ENCODE data around the gene PIH1D1.

Gene PIH1D1

GRCh38 chr19:49434907-49435583, 16.6 kb downstream of the PIH1D1 start:
- peak; percentile 28 for DNase-seq (ENCODE audit: low read depth)

DNA sequence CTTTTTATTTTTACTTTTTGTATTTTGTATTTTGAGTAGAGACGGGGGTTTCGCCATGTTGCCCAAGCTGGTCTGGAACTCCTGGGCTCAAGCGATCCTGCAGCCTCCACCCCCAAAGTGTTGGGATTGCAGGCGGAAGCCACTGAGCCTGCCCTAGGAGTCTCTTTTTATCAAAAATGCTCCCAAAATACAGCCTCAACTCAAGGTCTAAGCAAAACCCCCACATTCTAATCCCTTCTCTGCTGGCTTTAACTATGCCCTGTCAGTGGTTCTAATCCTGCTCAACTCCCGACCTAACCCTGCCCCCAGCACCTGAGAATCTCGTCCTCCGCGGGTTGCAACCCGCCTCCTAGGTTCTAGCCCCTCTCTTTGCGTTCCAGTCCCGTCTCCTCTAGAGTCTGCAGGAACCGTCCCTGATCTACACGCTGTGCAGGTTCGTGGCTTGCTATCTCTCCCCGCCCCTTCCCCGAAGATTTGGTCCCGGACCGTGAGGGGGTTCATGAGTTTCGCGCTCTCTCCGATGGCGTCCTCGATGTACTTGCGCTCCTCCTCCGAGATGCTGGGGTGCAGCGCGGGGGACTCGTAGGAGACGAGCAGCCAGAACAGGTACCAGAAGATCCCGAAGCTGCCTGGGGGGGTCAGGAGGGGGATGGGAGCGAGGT, 18.2 kb downstream of the PIH1D1 start:
- DNase-seq (ENCODE audit: low read depth): no peak

- DNase-seq (ENCODE audit: low read depth): no peak
Observed at GRCh38 chr19:49432141-49433073, 19.2 kb downstream of the PIH1D1 start.

DNA sequence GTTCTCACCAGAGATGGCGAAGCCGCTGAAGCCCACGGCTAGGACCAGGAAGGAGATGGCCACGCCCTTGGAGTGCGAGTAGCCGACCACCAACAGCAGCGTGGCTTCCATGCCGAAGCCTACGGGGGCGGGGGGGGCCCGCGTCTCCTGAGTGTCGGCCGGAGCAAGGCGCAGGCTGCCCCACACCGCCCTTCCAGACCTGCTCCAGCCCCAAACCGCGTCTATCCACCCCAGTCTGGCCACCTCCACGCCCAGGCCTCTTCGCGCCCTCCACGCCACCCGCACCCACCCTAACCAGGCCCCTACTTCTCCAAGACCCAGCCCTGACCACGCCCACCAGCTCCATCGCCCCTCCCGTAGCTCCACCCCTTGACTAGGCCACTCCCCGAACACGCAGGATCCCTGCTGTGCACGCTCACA, 20.3 kb downstream of the PIH1D1 start:
- DNase-seq (ENCODE audit: low read depth): no peak

DNA sequence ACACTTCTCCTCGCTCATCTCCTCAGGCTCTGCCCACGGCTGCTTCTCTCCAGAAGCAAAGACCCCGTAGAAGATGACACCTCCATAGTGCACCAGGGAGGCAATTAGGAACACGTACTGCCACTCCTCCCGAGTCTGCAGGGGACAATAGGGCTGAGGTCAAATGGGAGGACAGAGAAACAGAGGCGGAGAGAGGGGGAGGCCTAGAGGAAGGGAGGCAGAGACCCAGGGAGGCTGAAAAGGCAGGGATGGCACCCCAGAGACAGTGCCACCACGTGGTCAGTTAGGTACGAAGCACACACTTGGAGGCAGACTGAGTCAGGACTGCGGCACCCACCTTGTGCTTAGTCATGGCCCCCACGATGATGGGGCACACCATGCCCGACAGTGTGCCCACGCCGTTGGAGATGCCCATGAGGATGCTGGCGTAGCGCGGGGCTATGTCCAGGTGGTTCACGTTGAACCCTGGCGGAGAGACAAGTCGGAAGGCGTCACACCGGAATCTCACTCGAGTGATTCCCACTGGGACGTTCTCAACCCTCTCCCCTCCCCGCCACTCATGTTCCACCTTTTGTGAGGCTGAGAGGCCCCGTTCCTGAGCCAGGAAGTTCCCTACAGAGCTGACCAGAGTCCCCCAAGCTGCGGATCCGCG, 20.8 kb downstream of the PIH1D1 start:
- peak; percentile 18 for DNase-seq (ENCODE audit: low read depth)

GRCh38 chr19:49430172-49430677, 21.4 kb downstream of the PIH1D1 start:
- no peak for DNase-seq (ENCODE audit: low read depth)

GRCh38 chr19:49428547-49429451, 22.8 kb downstream of the PIH1D1 start:
- DNase-seq (ENCODE audit: low read depth): no peak

DNA sequence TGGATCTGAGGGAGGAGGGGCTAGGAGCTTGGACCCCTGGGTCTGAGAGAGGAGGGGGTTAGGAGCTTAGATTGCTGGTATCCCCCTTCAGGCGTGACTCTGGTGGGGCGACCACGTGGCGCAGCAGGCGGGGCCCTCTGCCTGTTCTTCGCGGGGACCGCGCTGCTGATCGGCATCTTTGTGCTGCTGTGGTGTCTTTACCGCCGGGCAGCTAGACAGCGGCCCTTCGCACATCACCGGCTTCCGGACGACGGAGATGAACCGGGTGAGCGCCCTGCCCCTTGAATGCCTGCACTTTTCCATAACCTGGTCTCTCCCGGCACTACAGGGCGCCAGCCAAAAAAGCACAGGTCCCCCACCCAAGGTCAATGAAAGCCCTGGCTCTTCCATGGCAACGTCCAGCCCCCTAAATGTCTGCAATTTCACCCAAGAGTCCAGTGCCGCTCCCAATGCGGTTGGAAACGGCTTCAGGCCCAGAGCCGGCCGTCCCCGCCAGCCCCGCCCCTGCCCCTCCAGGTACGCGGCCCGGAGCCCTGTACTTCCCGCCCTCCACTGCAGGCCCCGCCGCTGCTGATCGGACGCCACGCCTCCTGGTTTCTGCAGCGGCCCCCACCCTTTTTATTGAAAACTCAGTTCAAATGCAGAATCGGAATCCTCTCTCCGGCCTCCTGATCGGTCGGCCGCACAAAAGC, 23.6 kb downstream of the PIH1D1 start:
- peak; percentile 17 for DNase-seq (ENCODE audit: low read depth)

DNA sequence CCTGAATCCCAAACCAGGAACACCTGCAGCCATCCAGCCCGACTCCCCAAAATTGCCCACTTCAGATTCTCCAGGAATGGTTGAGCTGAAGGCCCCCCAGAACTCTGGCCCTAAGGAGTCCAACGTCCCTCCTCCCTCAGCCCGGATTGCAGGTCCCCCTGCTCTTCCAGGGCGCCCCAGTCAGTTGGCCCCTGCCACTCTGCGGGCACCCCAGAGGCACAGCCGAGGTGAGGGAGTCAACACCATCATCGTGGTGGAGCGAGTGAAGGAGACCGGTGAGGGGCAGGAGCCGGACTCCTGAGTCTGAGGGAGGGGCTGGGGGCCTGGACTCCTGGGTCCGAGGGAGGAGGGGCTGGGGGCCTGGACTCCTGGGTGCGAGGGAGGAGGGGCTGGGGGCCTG, 24.3 kb downstream of the PIH1D1 start:
- DNase-seq (ENCODE audit: low read depth): no peak

GRCh38 chr19:49425922-49426592, 25.6 kb downstream of the PIH1D1 start:
- DNase-seq (ENCODE audit: low read depth): no peak

DNA sequence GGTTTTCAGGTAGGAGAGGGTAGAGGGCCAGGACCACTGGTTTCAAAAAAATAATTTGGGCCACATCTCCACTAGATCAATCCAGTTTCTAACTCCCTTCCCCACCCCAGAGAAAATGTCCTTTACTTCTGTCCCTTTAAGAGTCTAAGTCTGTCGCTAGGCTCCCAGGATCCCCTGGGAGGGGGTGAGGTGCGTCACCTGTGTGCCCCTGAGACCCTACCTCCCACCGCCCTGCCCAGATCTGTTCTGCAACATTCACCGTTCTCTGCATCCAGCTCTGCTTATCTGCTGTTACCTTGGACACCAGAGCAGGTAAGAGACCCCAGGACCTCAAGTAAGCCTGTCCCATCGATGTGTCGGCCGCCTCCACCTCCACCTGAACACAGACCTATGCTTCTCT, 26.4 kb downstream of the PIH1D1 start, which contains the start of gene GFY:
TSS of gene GFY (plus strand) at position 211 of the 400 bp plus-strand sequence. CDS start 1,043 bp downstream, outside the sequence.
- no peak for DNase-seq (ENCODE audit: low read depth)

DNA sequence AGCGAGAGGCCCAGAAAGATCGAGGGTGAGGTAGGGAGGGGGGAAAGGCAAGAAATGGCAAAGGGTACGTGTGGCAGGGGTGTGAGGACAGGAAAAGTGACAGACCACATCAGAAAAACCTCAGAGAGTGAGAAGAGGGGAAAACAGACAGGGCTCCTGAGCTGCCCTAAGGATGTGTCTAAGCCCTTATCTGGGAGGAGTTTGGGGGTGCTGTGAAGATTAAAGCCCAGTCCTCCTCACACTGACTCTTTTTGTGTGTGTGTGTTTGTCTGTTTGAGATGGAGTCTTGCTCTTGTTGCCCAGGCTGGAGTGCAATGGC, 27.7 kb downstream of the PIH1D1 start:
- no peak for DNase-seq (ENCODE audit: low read depth)

DNA sequence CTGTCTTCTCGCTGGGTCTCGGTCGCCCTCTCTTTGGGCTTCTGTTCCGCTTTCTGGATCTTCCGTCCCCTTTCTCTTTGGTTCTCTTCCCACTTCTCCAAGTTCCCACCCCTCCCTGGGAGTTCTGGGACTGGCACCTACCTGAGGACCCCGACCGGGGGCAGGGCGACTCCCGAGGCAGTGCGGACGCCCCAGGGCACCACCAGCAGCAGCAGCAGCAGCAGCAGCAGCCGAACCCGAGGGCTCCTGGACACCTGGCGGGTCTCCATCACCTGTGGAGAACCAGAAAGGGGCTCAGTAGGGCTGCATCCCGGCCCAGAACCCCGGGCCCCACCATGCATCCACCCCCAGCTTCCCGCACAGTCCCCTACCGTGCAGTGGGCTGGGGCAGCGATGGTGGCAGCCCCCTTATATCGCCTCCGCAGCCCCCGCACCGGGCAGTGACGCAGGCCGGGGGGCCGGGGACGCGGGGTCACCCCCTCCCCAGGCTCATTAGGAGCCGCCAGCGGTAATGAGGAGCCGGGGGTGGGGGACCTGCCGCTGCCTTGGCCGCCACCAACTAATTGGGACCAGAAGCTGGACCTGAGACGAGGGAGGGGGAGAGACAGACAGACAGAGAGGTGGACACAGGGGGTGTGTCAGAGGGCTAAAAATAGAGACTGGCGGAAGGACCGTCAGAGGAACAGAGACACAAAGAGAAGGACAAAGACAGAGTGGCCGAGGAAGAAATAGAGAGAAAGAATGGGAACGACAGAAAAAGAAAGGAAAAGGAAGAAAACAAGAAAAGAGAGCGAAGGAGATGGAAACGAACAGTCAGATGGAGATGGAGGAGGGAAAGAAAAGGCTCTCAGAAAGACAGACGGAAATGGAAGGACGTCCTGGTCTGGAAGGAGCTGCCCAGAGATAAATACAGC, 28.3 kb downstream of the PIH1D1 start, which contains the start of gene PTH2:
TSS of gene PTH2 (minus strand) at position 371 of the 914 bp plus-strand sequence. CDS start at position 269, 102 bp downstream.
- no peak for DNase-seq (ENCODE audit: low read depth)

GRCh38 chr19:49422407-49423070, 29.1 kb downstream of the PIH1D1 start:
- peak; percentile 29 for DNase-seq (ENCODE audit: low read depth)

GRCh38 chr19:49421878-49422202, 29.8 kb downstream of the PIH1D1 start:
- DNase-seq (ENCODE audit: low read depth): no peak

DNA sequence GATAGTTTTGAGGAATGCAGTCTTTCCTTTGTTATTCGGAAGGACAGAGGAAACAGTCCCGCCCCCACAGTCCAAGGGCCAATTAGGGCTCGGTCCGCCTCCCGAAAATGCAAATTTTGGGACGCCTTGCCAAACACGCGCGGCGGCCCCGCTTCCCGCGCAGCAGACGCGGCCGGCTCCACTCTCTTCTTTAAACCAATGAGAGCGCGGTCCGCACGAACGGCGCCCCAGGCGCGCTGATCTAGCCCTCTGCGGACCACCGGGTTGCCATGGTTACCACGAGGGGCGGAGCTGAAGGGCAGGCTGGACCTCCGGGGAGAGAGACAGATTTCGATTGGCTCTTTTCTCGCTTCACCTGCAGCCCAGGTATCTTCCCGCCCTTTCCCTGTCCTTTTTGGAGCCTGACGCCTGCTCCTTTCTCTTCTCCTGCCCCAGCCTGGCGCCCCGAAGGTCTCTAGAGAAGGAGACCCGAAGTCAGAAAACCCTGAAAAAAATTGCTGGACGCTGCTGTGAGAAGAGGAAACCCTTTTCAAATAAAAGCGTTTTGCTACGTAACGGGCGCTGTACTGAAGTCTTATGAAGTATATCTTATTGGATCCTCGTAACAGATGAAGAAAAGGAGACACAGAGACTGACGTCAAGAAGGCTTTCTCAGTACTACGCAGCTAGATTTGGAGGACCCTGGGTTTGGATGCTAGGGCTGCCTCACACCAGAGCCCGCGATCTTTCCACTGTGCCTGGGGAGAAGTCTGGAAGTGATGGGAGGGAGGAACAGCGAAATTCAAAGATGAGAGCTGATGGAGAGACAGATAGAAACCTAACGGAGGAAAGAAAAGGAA, 30.4 kb downstream of the PIH1D1 start:
- peak; percentile 74 for DNase-seq (ENCODE audit: low read depth)

DNA sequence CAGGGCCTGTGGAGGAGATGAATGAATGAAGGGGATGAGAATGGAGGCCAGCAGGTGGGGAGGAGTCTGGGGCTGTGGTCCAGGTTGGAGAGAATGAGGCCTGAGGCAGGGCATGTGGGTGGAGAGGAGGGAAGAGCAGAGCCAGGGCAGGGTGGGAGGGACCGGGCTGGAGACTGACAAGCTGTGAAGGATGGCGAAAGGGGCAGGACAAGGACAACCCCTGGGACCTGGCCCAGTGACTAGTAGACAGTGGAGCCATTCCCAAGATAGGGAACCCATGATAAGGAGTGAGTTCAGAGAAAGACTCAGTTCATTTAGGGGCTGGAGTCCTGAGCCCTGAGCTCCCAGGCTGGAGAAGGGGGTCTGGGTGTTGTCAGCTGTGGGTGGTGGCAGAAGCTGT, 31.4 kb downstream of the PIH1D1 start:
- DNase-seq (ENCODE audit: low read depth): no peak
